GM19455 (cell line): Measurements from ENCODE around the gene PCDH17.

Experiments used
- ATAC-seq: cut with Tn5 transposase; IDR thresholded peaks from one replicate; pipeline ENCODE4 v1.9.1; 2021; ENCODE audit not compliant: unreplicated experiment

The PCDH17 gene

DNA sequence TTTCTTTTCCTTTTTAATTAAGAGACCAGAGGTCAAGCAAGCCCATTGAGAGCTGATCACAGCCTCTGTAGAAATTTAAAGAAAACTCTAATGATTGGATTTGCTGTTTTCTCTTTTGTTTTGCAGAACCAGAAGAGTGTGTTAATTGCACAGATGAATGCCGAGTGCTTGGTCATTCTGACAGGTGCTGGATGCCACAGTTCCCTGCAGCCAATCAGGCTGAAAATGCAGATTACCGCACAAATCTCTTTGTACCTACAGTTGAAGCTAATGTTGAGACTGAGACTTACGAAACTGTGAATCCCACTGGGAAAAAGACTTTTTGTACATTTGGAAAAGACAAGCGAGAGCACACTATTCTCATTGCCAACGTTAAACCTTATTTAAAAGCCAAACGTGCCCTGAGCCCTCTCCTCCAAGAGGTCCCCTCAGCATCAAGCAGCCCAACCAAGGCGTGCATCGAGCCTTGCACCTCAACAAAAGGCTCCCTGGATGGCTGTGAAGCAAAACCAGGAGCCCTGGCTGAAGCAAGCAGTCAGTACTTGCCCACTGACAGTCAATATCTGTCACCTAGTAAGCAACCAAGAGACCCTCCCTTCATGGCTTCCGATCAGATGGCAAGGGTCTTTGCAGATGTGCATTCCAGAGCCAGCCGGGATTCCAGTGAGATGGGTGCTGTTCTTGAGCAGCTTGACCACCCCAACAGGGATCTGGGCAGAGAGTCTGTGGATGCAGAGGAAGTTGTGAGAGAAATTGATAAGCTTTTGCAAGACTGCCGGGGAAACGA, 93.1 kb downstream of the PCDH17 start:
- no peak for ATAC-seq

DNA sequence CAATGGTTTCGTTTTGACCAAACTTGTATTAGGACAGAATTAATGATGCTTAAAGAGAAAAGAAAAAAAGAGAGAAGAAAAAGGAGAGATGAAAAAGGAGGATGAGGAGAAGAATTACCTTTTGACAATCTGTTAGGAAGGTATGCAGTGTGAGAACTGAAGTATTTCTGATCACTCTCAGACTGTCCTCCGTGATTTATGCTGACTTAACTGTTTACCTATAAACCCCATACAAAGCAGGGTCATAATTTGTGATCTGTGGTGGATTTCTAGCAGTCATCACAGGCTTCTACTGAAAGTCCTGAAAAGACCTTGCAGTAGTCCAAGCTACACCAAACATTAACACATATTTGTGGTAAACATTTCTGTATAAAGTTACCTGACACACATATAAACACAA, 93.9 kb downstream of the PCDH17 start:
- no peak for ATAC-seq

DNA sequence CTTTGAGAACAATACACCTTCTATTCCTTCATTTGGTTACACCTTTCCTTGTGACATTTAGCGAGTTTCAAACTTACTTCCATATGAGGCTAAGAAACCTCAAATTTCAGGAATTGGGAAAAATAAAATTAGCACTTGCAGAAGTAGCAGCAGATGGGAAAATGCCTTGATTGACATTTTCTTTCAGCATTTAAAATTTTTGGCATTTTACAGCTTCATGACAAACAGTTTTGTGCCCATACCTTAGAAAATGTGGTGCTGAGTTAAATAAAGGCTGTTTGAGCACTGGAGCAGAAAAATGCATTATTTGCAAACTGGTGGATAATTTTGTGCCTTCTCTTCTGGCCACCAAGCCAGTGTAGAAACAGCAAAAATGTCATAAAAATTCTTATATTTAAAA, 95.4 kb downstream of the PCDH17 start:
- ATAC-seq, result no peak

DNA sequence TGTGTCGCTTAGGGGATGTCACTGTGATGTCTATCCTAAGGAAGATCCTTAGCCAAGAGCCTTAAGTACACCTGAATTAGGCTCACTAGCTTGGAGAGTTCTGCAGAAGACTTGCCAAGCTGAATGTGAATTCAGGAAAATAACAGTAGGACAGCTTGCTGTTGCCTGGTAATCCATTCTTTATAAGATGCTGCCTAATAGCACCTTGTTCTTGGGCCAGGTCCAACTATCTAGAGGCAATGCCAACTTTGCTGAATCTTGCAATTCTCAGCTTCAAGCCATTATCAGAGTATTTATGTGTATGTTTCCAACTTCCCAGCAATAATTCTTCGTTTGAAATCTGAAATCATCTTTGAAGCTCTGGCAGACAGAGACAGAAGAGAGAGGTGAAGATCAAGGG, 102.8 kb downstream of the PCDH17 start:
- no peak for ATAC-seq

DNA sequence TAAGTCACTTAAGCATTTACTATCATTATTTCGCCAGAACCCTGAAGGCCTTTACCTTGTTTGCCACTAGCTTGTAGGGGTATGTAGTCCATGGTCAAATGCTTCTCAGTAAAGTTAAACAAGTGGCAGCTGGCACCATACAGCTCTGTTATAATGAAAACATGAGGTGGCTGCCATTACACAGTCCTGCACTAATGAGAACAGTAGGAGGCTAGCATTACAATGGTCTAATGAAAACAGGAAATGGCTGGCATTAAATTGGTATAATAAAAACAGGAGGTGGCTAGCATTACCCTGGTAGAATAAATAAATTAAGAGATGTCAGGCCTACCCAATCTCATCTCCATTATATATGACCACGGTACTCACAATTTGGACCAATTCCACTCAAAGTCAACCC, 107.5 kb downstream of the PCDH17 start:
- no peak for ATAC-seq

DNA sequence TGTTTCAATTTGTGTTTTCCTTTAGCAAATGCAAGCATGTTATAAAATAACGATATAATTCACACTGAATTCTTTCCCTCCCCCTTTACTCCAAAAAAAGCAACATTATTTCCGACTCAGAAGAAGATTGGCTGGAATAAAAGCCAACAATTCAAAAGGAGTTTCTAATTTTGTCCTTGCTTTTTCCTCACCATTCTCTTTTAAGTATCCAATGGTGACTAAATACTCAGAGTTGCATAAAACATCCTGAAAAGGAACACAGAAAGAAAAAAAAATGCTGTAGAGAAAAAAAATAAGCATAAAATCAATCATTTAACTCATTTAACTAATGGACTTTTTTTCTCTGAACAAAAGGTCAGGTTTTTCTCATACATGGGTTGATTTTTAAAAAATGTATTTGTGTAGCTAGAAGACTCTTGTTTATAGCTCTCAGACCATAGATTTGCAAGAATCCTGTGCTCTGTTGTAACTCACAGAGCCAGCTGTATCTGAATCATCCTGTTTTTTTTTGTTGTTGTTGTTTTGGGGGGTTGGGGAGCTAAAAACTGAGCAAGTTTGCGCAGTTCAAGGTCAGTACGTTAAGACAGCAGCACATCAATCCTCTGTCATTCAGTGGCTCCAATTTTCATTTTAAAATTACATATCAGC, 108.1 kb downstream of the PCDH17 start:
- no peak for ATAC-seq

DNA sequence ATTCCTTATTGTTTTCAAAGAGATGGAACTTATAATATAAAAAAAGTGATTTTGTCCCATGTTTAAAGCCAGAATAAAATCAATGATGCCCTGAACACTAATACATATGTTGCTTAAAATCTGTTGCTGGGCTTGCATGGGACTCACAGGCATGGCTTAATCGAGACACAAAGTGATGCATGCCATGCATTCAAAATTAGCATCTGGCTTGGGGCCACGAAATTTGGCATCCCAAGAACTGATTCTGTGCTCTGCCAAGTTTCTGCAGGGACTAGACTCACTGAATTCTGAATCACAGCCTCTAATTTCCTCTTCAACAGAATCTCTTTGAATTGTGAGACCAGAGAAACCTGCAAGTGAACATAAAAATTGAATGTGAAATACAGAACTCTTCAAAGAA, 109.2 kb downstream of the PCDH17 start:
- ATAC-seq, result no peak

DNA sequence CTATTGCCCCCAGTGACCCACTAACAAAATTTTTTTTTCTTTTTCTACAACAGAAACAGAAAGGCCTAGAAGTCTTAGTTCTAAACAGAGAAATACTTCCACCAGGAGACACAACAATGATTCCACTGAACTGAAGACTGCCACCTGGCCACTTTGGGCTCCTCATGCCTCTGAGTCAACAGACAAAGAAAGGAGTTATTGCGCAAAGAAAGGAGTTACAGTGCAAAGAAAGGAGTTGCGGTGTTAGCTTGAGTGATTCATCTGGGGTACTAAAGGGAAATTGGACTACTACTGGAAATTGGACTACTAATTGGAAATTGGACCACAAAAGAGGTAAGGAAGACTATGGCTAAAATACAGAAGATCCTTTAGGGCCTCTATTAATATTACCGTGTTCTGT, 116.6 kb downstream of the PCDH17 start:
- no peak for ATAC-seq

DNA sequence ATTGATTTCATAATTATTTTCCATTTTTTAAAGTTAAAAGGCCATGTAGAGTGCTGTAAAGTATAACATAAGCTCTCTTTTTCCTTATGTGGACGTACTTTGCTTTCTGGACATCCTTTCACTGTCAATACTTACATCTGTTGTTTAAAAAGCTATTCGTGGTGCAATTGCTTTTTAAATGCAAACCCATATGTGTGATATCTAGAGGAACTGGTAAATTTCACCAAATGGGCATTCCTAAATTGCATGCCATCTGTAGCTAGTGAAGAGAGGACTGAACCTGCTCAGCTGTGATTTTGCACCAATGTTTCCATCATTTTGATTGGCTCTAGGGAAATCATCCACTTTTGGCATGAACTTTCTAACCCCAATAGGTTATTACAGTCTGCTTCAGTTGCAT, 129.4 kb downstream of the PCDH17 start:
- no peak for ATAC-seq

DNA sequence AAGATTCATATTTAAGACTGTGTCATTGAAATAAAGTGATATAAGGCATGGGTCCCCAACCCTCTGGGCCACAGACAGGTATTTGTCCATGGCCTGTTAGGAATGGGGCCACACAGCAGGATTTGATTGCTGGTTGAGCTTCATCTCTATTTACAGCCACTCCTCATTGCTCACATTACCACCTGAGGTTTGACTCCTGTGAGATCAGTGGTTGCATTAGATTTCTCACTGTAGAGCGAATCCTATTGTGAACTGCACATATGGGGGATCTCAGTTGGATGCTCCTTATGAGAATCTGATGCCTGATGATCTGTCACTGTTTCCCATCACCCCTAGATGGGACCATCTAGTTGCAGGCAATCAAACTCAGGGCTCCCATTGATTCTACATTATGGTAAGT, 132.1 kb downstream of the PCDH17 start:
- ATAC-seq, result no peak
